ENCODE data around the gene RPL18.
"Not testable (repeated sequence)": the region's sequence is repeated elsewhere in the genome, so short reads cannot be mapped to it uniquely, and the experiment has no call there.

Gene RPL18

GRCh38 chr19:48577908-48578307, 41.1 kb downstream of the RPL18 start:
- not testable (repeated sequence) for DNase-seq

- no peak for DNase-seq
Observed at GRCh38 chr19:48575931-48576622, 42.9 kb downstream of the RPL18 start.

GRCh38 chr19:48573163-48573505, 45.8 kb downstream of the RPL18 start:
- no peak for DNase-seq

- DNase-seq, result no peak
Observed at GRCh38 chr19:48571378-48572162, 47.4 kb downstream of the RPL18 start.

DNA sequence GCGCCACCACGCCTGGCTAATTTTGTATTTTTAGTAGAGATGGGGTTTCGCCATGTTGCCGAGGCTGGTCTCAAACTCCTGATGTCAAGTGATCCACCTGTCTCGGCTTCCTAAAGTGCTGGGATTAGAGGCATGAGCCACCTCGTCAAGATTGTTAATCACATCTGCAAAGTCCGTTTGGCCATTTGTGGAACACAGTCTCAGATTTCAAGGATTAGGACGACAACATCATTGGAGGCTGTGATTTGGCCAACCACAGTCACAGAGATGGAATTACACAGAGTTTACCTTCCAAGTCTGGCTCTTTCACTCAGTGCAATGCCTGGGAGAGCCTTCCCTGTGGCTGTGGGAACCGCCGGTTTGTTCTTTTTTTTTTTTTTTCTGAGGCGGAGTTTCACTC, 49.2 kb downstream of the RPL18 start:
- DNase-seq, result no peak

- peak; percentile 76 for DNase-seq
Observed at GRCh38 chr19:48568345-48568886, 50.6 kb downstream of the RPL18 start.

Data from T1000 (cell line).